Progenitor cell of endocrine pancreas (in vitro differentiated cells): ENCODE results near the gene RTN4RL2. TPM values are rescaled to one million over a fixed set of nuclear protein-coding genes. Genes with fewer than 3 reads are reported as not detected.

Experiments used
- DNase-seq: peaks from one replicate; pipeline ENCODE4 v3.0.0; 2021; ENCODE audit warnings: low spot score; ENCODE audit not compliant: unreplicated experiment
- H3K27ac Mint-ChIP-seq: 2 replicates; pipeline ENCODE4 v1.8.0; 2021; ENCODE audit warnings: mild to moderate bottlenecking, moderate library complexity, mixed read lengths
- H3K27me3 Mint-ChIP-seq: 2 replicates; pipeline ENCODE4 v1.8.0; 2021; ENCODE audit warnings: mixed read lengths
- H3K36me3 Mint-ChIP-seq: 2 replicates; pipeline ENCODE4 v1.8.0; 2022; ENCODE audit warnings: mixed read lengths; ENCODE audit not compliant: insufficient read depth
- H3K4me1 Mint-ChIP-seq: 2 replicates; pipeline ENCODE4 v1.8.0; 2021; ENCODE audit warnings: low read depth, mixed read lengths
- H3K4me3 Mint-ChIP-seq: 2 replicates; pipeline ENCODE4 v1.8.0; 2021; ENCODE audit warnings: low read depth, mild to moderate bottlenecking, moderate library complexity, mixed read lengths
- H3K9me3 Mint-ChIP-seq: 2 replicates; pipeline ENCODE4 v1.8.0; 2021; ENCODE audit warnings: low read depth, mixed read lengths
- total RNA-seq: library from RNA; stranded (reverse); gene quantifications from 2 replicates; pipeline ENCODE4 v1.2.1, GENCODE V29; 2021
- TF ChIP-seq, protein P1 (sequence below): fragments of 200-600 bp; sonication (generic); IDR thresholded peaks from one replicate; pipeline ENCODE4 v1.5.0; 2021; ENCODE audit warnings: antibody characterized with exemption, mild to moderate bottlenecking; ENCODE audit not compliant: unreplicated experiment

Gene RTN4RL2
- total RNA-seq, 1 donor from 2014 or later = 1.9 TPM

DNA sequence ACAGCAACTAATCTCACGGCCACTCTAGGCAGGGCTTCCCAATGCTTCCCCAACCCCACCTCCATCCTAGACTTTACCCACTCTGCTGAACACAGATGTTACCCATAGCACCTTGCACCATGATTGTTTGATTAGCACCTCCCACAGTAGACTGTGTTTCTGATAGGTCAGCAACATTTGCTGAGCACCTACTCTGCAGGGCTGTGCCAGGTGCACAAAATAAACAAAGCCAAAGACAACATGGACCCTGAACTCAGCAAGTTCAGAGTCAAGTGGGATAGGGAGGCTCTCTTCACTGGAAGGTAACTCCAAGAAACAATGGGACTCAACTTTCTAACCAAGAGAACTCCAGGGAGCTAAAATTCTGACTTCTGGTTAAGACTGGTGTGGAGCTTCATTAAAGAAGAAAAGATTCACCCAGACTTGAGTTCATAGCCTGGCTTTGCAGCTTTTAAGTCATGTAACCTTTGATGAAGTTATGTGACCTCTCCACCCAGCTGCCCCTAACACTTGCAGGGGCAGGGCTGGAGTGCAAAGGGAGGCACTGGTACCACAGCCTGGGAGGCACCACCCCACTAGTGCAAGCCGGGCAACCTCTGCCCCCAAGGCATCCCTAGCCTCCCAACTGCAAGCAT lies 6.7 kb upstream of the RTN4RL2 start:
- TF ChIP-seq, protein P1, sequence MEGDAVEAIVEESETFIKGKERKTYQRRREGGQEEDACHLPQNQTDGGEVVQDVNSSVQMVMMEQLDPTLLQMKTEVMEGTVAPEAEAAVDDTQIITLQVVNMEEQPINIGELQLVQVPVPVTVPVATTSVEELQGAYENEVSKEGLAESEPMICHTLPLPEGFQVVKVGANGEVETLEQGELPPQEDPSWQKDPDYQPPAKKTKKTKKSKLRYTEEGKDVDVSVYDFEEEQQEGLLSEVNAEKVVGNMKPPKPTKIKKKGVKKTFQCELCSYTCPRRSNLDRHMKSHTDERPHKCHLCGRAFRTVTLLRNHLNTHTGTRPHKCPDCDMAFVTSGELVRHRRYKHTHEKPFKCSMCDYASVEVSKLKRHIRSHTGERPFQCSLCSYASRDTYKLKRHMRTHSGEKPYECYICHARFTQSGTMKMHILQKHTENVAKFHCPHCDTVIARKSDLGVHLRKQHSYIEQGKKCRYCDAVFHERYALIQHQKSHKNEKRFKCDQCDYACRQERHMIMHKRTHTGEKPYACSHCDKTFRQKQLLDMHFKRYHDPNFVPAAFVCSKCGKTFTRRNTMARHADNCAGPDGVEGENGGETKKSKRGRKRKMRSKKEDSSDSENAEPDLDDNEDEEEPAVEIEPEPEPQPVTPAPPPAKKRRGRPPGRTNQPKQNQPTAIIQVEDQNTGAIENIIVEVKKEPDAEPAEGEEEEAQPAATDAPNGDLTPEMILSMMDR = no peak

DNA sequence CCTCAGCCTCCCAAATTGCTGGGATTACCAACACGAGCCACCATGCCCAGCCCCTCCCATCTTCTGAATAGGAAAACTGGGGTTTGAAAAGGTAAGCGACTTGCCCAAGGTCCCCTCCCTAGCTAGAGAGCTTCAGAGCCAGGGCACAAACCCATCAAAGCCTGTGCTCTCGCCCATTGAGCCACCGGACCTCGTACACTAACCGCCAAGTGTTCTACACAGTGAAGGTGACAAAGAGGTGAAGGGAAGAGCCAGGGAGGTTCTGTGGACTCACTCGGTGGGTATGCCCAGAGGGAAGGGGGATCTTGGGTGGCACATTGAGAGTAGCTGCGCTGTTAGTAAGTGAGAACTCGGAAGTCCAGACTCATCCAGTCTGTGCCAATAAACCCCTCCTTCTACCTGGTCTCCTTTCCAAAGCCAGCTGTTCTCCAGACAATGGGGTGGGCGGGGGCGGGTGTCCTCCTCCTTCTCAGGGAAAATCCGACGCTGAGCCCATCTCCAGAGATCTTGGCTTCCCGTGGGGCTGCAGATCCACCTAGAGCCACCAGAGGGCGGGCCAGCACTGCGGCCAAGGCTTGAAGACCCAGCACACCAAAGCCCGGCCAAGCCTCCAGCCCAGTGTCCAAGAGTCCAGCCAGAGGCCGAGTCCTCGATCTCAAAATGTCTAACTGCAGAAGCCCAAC lies 3.2 kb upstream of the RTN4RL2 start:
- TF ChIP-seq, protein P1 = peak; percentile 97
- DNase-seq = peak; percentile 83
- H3K9me3 Mint-ChIP-seq = no peaks in the 10 kb centered on the region
- H3K4me3 Mint-ChIP-seq = peak overlapping the region; percentile 20
- peaks cover 21% of the 10 kb centered on the region for H3K4me1 Mint-ChIP-seq
- H3K27ac Mint-ChIP-seq = no peak overlapping the region
- no peaks in the 10 kb centered on the region for H3K36me3 Mint-ChIP-seq
- peaks cover 48% of the 10 kb centered on the region for H3K27me3 Mint-ChIP-seq

More for the DNA sequence above, 6.7 kb upstream of the RTN4RL2 start:
- peaks cover 20% of the 10 kb centered on the region for H3K27me3 Mint-ChIP-seq
- DNase-seq = no peak
- no peaks in the 10 kb centered on the region for H3K36me3 Mint-ChIP-seq
- no peak overlapping the region for H3K27ac Mint-ChIP-seq
- H3K9me3 Mint-ChIP-seq = no peaks in the 10 kb centered on the region
- H3K4me3 Mint-ChIP-seq = no peak overlapping the region
- H3K4me1 Mint-ChIP-seq = peaks cover 10% of the 10 kb centered on the region

DNA sequence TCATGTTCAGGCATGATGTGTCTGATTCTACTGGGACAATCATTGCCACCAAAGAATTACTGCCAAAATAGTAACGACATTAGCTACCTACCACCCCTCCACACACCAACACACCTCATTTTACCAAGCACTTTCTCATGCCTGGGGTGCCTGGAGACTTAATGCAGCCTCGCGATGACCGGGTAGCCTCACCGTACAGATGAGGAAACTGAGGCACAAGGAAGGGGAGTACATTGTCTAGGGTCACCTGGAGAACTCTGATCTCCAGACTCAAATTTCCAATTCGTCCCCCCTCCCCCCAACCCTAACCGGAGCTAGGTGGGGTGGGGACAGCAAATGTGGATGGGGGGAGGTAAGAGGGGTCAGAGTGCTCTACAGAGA lies 2.7 kb upstream of the RTN4RL2 start:
- H3K27me3 Mint-ChIP-seq = peaks cover 48% of the 10 kb centered on the region
- H3K9me3 Mint-ChIP-seq = no peaks in the 10 kb centered on the region
- DNase-seq = no peak
- H3K4me3 Mint-ChIP-seq = no peak overlapping the region
- H3K4me1 Mint-ChIP-seq = peaks cover 21% of the 10 kb centered on the region
- H3K27ac Mint-ChIP-seq = no peak overlapping the region
- no peaks in the 10 kb centered on the region for H3K36me3 Mint-ChIP-seq
- TF ChIP-seq, protein P1 = no peak

DNA sequence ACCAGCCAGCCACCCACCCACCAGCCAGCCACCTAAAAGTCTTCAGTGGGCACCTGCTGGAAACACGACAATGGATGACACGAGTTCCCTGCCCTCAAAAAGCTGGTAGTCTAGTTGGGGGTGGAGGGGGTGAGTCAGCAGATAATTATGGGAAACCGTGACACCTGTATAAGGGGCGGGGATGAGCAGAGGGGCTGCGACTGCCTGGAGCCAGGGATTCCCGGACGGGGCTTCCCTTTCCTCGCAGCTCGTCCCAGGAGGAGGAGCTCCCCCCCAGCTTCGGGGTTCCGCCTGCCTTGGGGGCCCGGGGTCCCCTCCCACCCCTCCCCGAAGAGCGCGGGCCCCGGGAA lies 2.3 kb upstream of the RTN4RL2 start:
- Mint-ChIP-seq H3K4me1 (peaks cover 20% of the 10 kb centered on the region), H3K9me3 (no peaks in the 10 kb centered on the region), H3K36me3 (peaks cover 1% of the 10 kb centered on the region), H3K4me3 (no peak overlapping the region), H3K27ac (no peak overlapping the region), H3K27me3 (peaks cover 51% of the 10 kb centered on the region)
- TF ChIP-seq, protein P1 = no peak
- no peak for DNase-seq

DNA sequence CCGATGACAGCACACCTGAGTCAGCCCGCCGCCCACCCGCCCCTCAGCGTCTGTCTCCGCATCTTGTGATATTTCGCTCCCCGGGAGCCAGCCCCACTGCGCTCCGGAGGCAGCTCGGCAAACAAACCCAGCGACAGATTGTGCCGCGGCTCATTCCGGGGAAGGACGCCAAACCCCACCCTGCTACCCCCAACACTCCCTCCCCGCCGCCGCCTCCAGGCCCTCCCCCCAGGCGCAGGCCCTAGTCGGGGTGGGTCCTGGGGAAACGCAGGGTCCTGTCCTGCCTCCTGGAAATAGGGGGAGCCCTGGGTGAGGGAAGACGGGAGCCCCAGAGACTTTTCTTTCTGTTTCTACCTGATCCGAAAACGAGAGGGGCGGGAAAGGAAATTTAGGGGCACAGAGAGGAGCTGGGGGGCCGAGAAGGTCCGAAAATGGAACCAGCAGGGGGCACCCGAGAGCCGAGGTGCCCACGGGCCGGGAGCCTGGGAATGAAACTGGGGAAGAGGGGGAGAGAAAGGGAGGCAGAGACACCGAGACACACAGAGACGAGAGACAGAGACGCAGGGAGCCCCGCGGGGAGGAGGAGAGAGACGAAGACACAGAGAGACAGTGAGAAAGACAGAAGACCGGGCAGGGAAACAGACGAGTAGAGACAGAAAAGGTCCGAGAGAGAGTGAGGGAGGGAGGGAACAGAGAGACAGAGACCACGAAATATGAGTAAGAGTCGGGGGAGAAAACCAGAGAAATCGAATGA lies 1.7 kb upstream of the RTN4RL2 start:
- H3K4me3 Mint-ChIP-seq = peak overlapping the region; percentile 53
- peaks cover 52% of the 10 kb centered on the region for H3K27me3 Mint-ChIP-seq
- TF ChIP-seq, protein P1 = peak; percentile 81
- H3K27ac Mint-ChIP-seq = no peak overlapping the region
- H3K4me1 Mint-ChIP-seq = peaks cover 15% of the 10 kb centered on the region
- peaks cover 1% of the 10 kb centered on the region for H3K36me3 Mint-ChIP-seq
- no peaks in the 10 kb centered on the region for H3K9me3 Mint-ChIP-seq
- DNase-seq = peak; percentile 43
